NCI-H526 treated with DMSO at 0.1 percent for 48 hours (cell line): Measurements from ENCODE around the gene GZF1.

Source experiments
- DNase-seq: peaks from one replicate; lab custom pipeline; 2025; lab: John Stamatoyannopoulos, UW

The GZF1 gene

DNA sequence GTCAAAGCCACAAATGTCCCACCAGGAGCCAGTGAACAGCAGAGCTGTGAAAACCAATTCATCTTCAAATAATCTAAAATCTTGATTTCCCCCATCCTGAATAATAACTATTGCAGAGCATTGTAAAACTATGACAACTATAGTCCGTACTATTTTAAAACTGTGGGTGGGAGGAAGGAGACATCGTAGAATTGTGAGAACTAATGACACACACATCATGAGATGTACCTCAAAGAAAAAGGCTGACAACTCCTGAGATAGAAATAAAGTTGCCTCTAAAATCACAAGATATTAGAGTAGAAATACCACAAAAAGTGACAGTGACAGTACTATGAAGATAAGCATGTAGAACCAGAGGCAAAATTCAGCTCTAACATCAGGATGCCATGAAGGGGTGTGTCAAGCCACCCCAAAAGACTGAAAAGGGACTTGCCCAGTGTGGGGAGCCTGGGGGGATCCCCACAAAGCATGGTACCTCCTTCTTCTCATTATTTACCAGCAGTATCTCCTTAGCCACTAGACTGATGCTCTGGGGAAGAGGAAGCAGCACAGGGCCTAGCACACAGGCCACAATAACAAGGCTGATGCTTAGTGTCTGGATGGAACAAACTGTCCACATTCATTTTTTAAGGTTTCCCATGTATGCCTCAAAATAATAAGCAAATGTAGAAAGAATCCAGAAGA lies 45.9 kb downstream of the GZF1 start:
- no peak for DNase-seq

DNA sequence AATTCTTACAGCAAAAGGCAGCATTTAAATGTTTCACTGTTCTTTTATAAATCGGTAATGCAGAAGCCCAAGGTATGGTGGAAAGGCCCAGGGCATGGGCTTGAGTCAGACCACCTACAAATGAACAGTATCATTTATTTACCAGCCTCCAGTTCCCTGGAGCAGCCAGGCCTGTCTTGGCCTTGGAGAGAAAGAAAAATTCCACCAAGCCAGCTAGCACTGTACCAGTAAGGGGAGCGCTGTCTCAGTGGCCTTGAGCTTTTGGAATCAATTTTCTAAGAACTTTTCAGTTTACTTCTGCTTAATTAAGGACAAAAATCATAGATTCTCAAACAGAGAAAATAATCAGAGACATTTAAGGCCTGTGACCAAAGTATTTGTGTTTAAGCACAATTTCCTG lies 47.0 kb downstream of the GZF1 start:
- DNase-seq, result no peak

DNA sequence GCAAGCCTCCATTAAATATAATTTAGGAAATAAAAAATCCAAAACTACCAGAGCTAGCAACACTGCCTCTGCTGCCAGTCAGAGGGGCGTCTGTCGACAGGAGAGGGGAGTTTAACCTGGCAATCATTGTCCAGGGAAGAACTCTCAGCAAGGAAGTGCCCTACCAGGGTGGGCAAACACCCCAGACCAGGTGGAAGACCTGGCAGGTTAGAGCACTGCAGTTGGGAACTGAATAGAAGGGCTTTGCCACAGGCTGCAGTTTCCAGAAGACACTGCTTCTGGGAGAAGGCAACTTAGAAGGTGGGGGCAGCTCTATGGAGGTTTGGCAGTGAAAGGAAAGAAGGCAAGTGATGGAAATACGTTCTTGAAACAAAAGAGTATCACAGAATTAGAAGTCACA lies 47.8 kb downstream of the GZF1 start:
- DNase-seq, result no peak

DNA sequence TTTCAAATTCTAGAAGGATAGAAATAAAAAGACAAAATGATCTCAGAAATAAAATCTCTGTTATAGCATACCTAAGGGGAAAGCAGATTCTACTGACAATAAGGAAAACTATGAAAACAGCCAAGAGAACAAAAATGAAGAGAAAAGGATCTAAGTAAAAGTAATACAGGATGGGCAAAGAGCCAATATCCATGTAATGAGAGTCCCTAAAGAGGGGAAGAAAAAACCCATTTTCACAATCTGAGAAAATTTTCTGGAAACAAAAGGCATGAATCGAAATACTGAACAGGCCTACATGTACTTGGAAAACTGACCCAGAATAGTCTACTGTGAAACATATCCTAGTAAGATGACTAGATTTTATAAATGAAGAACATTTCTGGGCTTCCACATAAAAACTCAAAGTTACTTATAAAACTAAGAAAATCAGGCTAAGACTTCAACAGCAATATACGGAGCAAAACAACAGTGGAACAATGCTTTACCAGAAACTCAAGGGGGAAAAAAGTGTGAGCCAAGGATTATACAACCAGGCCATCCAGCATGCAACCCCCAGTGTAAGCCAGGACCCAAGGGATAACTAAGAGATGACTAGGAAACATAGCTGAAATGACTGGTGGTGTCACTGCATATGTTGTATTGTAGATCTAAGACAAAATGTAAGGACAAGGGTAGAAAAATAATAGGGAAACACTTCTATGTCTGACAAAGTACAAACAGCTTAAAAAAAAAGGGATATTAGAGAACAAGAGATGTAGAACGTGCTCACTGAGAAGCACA lies 49.1 kb downstream of the GZF1 start:
- DNase-seq, result no peak

DNA sequence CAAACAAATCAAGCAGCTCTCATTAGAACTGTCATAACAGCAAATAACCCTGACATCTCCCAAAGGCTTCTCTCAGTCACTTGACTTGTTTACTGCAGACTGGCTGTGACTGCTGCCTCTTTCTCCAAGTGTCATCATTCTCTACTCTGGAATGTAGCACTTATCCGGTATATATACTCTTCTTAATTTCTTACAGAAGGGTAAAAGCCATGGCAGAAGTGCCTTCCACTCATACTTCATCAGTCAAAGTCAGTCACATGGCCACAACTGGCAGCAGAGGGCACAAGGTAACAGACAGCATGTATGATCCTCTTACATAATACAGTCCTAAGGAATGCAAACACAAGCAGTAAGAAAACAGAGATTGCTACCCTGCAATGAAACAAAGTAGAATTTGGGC lies 50.0 kb downstream of the GZF1 start:
- DNase-seq, result no peak

DNA sequence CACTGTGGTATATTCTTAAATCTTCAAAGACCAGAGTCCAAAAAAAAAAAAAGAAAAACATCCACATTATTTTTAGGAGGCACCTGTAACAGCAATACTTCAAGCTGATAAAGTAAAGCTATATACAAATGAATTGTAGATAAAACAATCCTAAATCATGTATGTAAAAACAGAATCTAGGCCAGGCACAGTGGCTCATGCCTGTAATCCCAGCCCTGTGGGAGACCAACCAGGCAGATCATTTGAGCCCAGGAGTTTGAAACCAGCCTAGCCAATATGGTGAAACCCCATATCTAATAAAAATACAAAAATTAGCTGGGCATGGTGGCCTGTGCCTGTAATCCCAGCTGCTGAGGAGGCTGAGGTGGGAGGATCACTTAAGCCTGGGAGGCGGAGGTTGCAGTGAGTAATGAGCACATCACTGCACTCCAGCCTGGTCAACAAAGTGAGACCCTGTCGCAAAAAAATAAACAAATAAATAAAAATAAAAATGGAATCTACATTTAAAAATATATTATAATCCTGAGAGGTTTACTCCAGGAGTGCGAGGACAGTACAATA lies 52.0 kb downstream of the GZF1 start:
- no peak for DNase-seq

DNA sequence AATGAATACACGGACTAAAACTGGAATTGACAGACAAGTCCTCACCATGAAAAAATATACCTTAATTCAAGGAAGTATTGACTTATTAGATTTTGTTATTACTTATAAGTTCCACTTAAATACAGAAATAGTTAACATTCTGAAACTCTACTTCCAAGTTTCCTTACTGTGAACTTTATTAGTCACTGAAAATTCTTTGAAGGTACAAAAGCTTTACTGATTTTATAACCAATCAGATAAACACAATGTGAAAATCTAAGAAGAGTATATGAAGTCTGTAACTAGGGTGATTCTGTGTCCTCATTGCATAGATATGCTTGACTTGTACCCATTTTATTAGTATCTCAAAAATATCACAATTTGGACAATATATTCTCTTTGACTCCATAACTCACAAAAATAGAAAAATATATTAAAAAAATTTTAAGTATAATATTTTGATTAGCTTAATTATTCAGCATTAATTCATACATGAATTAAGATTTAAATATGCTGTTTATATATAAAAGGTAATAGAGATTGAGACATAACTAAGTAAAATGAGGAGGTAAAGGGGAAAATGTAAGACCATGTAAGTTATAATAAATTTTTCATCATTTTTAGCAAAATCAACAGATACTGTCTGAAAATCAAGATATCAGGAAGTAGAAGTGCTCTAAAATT lies 52.7 kb downstream of the GZF1 start:
- DNase-seq, result no peak

DNA sequence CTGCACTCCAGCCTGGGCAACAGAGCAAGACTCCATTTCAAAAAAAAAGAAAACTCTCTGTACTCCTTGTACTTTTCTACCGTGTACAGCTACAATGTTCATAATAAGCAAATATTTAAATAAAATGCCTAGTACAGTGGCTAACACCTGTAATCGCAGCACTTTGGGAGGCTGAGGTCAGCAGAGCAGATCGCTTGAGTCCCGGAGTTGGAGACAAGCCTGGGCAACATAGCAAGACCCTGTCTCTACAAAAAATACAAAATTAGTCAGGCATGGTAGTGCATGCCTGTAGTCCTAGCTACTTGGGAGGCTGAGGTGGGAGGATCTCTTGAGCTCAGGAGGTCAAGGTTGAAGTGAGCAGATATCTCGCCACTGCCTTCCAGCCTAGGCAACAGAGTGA lies 53.6 kb downstream of the GZF1 start:
- no peak for DNase-seq

DNA sequence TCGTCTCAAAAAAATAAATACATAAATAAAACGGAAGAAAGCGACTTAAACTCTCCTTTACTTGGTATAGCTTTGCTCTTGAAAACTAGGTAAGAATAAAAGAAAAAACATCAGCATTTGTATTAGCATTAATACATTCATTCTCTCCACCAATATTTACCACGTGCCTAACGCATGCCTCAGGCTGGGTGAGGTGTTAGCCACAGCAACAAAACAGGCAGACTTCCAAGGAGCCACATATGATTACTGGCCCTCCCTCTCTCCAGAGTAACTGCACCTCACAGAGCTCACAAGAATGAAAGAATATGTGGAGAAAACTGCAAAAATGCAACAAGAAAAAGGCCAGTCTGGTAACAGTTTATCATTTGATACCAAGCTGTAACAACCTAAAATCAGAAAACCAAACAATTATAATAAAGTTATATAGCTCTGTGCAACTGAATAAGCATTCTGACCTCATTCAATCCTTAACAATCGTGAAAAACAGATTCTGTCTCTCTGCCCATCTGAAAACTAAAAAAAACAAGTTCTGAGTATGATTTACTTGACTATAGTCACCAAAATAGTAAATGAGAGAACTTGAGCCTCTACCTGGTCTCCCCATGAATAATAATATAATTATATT lies 54.1 kb downstream of the GZF1 start:
- no peak for DNase-seq

DNA sequence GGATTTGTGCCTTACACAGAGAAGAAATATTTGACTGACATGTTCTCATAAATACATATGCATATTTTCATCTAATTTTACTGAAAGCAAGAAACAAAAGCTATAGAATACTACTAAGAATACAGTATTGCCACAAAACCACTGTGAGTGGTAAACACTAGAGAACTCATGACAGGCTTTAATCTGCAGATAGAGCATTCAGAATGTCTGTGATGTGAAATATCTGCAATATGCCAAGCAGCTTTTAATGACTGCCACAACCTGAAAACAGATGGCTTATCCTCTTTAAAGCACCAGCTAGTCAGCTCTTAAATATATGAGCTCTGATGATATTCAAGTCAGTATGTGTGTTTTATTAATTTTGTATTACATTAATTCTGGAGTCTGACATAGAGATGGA lies 55.9 kb downstream of the GZF1 start:
- no peak for DNase-seq

DNA sequence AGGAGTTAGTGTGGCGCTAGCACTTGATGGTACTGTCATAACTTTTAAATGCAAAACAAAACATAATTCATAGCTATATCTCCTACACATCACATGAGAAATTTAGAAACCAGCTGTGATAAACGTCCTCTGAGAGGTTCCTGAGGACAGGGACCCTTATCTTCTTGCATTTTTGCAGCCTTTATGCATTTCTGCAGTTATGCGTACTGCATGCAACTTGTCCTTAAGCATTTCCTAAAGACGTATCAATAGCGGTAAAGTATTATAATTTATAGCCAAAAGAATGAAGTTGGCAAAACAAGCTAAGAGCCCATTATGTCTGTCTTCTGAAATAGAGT lies 57.6 kb downstream of the GZF1 start:
- DNase-seq, result no peak

DNA sequence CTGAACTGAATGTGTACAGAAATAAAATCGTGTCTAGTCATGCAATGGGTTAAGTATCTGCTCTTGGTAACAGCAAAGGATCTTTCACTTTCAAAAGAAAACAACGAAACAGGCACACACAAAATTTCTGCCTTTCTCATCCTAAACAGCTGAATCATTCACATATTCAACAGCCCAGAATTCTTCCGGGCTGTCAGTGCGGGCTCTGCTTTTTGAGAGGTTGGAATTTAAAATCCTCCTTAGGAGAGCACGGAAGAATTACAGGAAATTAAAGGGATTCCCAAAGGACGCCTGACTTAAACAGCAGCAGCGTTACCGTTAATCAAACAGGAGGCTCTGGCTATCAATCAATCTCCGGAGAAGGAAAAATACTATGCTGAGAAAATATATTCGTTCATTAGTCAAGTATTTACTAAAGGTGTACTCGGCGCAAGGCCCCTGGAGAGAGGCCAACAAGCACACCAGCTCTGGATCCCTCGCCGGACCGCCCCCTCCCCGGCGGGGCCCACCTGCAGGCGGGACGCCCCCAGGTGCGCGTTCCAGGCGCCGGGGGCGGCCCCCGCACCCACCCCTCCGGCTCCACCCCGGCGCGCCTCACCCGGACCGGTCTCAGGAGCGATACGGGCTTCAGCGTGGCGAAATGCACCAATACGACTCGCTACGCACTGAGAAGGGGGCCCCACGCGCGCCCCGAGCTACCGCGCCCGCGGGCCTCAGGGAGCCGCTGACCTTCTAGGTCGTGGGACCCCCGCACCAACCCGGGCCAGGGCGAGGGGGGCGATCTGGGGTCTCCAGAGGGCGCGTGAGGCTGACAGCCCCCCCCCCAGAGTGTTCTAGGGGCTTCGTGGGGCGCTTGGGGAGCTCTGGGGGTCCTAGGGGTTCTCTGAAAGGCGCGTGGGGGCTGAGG lies 58.3 kb downstream of the GZF1 start:
- no peak for DNase-seq

DNA sequence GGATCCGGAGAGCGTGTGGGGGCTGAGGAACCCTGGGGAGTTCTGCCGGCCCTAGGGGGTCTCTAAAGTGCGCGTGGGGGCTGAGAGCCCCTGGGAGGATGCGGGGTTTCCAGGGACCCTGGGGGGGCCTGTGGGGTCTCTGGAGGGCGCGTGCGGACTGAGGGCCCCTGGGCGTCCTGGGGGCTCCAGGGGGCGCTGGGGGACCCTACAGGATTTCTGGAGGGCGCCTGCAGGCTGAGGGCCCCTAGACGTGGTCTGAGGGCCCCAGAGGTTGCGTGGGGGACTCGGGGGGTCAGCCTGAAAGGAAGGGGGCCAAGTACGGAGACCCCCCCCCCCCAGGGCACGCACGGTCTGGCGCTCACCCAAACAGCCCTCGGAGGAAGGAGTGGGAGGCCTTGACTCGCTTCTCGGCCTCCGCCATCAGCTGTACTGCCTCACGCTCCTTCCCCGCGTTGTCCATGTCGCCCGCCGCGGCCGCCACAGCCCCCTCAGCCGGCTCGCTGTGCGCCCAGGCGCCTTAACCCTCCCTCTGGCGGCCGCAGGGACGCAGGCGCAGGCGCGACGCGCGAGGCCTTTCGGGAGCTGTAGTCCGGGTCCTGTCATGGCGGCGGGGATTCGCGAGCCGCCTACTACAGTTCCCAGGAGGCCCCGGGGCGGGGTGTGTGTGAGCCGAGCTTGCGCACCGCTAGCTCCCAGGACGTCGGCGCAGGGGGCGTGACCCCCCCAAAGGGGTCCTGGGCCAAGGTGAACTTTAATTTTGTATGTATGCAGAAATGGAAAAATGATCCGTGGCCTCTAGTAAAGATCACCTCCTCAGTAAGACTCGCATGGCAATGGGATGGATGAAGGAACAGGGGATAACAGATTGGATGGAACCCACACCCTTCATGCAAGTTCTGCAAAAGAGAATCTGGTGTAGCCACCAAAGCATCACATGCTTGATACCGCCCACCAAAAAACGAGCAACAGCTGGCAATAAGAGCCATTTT lies 59.3 kb downstream of the GZF1 start, which contains the start of gene NAPB:
TSS of gene NAPB (minus strand) at position 546 of the 989 bp plus-strand sequence. CDS start at position 460, 86 bp downstream.
- DNase-seq, result peak; percentile 86
